LNCAP (cell line): Measurements from ENCODE around the gene AIPL1.

ENCODE experiments used
- TF ChIP-seq, protein P1 (sequence below): fragments of 450-650 bp; IDR thresholded peaks from 2 replicates; pipeline ENCODE4 v1.5.1; 2017; ENCODE audit warnings: mild to moderate bottlenecking

Gene AIPL1

DNA sequence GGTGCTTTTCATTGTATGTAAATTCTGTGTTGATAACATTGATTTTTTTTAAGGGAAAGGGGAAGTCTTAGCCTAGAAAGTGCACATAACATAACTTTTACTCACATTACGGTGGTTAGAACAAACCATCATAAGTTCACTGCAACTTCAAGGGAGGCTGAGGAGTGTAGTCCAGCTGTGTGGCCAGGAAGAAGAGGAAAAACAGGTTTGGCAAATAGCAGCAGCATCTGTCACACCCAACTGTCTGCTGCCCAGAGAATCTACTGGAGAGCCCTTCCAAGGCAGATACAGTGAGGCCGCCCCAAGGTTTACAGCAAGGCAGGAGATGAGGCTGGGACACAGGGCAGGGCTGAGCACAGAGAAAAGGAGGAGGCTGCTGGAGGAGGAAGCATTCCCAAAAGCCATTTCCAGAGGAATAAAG, 60.6 kb downstream of the AIPL1 start:
- TF ChIP-seq, protein P1, sequence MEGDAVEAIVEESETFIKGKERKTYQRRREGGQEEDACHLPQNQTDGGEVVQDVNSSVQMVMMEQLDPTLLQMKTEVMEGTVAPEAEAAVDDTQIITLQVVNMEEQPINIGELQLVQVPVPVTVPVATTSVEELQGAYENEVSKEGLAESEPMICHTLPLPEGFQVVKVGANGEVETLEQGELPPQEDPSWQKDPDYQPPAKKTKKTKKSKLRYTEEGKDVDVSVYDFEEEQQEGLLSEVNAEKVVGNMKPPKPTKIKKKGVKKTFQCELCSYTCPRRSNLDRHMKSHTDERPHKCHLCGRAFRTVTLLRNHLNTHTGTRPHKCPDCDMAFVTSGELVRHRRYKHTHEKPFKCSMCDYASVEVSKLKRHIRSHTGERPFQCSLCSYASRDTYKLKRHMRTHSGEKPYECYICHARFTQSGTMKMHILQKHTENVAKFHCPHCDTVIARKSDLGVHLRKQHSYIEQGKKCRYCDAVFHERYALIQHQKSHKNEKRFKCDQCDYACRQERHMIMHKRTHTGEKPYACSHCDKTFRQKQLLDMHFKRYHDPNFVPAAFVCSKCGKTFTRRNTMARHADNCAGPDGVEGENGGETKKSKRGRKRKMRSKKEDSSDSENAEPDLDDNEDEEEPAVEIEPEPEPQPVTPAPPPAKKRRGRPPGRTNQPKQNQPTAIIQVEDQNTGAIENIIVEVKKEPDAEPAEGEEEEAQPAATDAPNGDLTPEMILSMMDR = no peak
